Glomerular visceral epithelial cell (primary cell): ENCODE results near the gene VANGL2.

ENCODE experiments used
- DNase-seq: peaks from one replicate; pipeline ENCODE4 v3.0.0-alpha.2; 2016; ENCODE audit errors: extremely low spot score

VANGL2 gene

DNA sequence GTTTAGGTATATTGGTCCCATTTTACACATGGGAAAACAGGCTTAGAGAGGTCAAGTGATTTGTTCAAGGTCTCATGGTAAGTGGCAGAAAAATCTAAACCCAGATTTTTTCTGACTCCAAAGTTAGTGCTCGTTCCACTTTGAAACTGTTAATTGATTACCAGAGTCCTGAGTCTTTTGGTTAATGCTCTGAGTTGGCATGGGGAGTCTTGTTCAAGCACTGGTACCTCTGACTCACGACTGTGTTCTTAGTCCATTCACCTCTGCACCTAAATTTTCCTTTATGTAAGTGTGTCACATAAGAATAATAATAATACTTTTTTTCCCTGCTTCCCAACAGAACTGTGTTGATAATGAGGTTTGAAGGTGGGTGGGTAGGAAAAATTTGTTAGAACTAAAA is 59.3 kb downstream of the VANGL2 start:
- no peak for DNase-seq

DNA sequence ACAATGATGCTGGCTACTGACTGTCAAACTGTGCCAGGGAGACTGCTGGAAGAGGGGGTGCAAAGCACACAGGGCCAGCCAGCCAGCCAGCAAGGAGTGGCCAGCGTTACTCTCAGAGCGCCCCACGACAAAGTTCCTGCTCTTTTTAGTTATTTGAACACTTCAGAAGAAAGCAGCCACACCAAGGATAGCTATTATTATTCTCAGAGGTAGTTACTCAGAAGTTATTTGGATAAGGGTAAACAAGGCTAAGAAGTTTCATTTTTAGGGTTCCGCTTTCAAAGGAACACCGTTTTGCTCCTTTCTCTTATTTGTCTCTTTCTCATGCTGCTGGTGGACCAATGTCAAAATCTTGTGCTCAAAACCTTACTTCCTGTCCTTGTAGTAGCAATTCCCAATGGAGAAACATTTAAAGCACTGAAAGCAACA is 59.9 kb downstream of the VANGL2 start:
- DNase-seq = no peak

DNA sequence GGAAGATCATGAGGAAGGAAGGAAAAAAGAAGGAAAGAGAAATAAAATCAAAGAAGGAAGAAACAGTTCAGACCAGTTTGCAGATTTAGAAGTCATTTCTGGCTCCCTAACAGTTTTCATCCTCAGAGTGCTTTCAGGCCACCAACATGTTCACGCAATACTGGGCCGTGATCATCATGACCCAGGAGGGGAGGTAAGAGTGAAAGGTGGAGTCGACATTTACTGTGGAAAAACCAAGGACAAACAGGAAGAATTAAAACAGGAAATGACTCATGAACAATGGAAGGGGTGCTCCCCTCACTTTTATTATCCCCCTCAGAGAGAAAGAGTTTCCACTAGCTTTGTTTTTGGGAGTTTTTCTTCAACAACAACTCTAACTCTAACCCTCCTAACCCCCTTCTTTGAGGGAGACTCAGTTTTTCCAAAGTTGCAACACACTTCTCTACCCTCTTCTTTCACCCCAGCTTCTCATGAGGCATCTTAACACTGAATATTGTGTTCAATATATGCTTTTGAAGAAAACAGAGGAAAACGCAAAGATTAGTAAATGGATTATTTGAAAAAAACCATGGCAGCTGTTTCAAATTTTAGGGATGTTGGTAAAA is 60.4 kb downstream of the VANGL2 start:
- no peak for DNase-seq

DNA sequence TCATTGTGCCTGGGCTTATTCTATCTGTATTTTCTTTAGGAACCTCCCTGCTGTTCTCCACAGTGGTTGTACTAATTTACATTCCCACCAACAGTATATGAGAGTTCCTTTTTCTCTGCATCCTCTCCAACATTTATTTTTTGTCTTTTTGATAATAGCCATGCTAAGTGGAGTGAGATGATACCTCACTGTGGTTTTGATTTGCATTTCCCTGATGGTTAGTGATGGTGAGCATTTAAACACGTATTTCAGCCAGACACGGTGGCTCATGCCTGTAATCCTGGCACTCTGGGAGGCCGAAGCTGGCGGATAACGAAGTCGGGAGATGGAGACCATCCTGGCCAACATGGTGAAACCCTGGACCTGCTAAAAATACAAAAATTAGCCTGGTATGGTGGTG is 64.8 kb downstream of the VANGL2 start:
- DNase-seq = no peak

DNA sequence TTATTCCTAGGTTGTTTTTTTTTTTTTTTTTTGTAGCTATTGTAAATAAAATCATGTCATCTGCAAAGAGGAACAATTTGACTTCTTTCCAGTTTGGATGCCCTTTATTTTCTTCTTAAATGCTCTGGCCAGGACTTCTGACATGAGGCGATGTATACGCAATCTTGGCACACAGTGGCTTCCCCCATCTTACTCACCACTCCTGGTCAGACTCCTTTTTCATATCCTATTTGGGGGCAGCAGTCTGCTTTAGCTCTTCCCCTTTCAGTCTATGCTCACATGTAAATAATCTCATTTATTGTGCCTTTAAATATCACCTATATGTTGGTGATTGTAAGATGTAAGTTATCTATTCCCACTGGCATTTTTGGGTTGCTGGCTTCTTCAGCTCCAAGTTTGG is 66.6 kb downstream of the VANGL2 start:
- no peak for DNase-seq

DNA sequence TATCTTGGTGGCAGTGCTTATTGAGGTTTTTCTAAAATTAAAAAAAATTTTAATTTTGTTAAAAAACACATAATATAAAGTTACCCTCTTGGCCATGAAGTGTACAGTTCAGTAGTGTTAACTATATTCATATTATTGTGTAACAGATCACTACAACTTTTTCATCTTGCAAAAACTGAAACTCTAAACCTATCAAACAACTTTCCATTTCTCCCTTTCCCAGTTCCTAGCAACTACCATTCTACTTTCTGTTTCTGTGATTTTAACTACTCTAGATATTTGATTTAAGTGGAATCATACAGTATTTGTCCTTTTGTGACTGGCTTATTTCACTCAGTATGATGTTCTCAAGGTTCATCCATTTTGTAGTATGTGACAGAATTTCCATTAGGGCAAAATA is 67.2 kb downstream of the VANGL2 start:
- no peak for DNase-seq

DNA sequence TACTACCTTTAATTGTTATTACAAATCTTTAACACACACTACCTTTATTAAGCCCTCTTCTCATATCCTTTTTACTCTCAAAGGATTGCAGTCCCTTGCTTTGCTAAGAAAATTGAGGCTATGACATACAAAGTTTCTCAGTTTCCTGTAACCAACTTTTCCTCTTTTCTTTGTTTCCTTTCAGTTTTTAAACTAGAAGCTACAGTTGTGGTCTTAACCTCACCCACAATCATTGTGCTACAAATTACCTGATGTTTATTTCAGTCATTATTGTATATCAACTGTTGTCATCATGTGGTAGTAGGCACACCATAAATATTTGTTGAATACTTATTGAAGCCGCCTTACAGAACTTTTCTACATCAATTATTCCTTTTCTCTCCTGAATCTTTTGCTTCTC is 70.9 kb downstream of the VANGL2 start:
- DNase-seq = no peak

DNA sequence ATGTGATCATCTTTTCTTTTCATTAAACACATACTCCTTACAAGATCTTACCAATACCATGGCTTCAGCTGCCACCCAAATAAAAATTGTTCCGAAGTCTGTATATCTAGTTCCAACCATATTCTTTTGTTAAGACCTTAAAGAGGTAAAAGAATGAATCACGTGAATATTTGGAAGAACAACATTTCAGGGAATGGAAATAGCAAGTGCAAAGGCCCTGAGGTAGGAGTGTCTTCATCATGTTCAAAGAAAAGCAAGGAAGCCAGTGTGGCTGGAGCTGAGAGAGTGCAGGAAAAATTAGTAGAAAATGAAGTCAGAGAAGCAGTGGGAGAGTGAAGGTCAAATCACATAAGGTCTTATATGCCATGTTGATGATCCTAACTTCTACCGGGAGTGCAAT is 71.7 kb downstream of the VANGL2 start:
- no peak for DNase-seq

DNA sequence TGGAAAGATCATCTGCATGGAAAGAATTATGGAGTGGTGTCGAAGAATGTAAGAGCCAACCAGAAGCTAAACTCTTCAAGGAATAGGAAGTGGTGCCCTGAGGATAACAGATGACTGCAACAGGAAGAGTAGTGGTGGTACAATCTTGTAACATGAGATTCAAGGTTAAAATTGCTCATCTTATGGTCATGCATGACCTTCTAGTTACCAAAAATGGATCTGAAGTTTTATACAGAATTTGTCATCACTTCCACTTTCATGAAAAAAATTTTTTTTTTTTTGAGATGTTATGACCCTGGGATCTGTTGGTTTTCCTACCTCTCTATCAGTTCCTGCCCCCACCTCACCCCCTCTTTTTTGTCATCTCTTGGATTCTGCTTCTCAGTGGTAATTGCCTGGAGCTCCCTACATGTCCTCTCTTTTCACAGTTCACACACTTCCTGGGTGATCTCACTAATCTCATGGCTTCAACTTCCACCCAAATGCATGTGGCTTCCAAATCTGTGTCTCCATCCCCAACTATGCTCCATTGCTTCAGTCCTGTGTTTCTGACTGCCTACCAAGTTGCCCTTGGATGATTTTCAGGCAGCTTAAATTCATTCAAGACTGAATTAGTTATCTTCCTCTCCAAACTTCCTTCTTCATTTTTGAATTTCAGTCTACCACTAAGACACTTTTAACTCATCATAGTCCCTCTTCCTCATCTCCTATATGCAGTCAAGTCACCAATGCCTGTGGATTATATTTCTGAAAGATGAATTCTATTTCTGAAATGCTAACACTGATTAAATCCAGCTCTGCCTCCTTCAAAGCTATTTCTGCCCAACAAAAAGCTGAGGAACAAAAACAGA is 74.3 kb downstream of the VANGL2 start:
- no peak for DNase-seq
